Anterior cingulate cortex (tissue), 58 donors: ENCODE data around the gene LRRC2.
"Not testable (repeated sequence)": the region's sequence is repeated elsewhere in the genome, so short reads cannot be mapped to it uniquely, and the experiment has no call there.

Source experiments
- DNase-seq, 58 donors: peaks; one replicate each; lab custom pipeline; 2025; lab: John Stamatoyannopoulos, UW

Gene LRRC2

GRCh38 chr3:46558184-46559043 is 7.7 kb downstream of the LRRC2 start:
- peak in 29 of 58 donors; percentile 4 to 62 (median 31) for DNase-seq

- no peak for DNase-seq
Measured at GRCh38 chr3:46557814-46558183, 8.3 kb downstream of the LRRC2 start.

- no peak for DNase-seq
Measured at GRCh38 chr3:46553154-46553553, 12.9 kb downstream of the LRRC2 start.

GRCh38 chr3:46552538-46552937 is 13.6 kb downstream of the LRRC2 start:
- no peak for DNase-seq

GRCh38 chr3:46551615-46552014 is 14.5 kb downstream of the LRRC2 start:
- no peak for DNase-seq

GRCh38 chr3:46549989-46550388 is 16.1 kb downstream of the LRRC2 start:
- no peak for DNase-seq

GRCh38 chr3:46549408-46549904 is 16.6 kb downstream of the LRRC2 start:
- DNase-seq, result no peak

- DNase-seq, result not testable (repeated sequence)
Measured at GRCh38 chr3:46548611-46549010, 17.5 kb downstream of the LRRC2 start.

GRCh38 chr3:46546896-46547440 is 19.1 kb downstream of the LRRC2 start:
- DNase-seq, result no peak

- no peak for DNase-seq
Measured at GRCh38 chr3:46545818-46546630, 20.1 kb downstream of the LRRC2 start.

- no peak for DNase-seq
Measured at GRCh38 chr3:46544771-46545503, 21.2 kb downstream of the LRRC2 start.

- no peak for DNase-seq
Measured at GRCh38 chr3:46542801-46543201, 23.3 kb downstream of the LRRC2 start.

GRCh38 chr3:46542344-46542743 is 23.8 kb downstream of the LRRC2 start:
- DNase-seq, result no peak

GRCh38 chr3:46541835-46542234 is 24.3 kb downstream of the LRRC2 start:
- DNase-seq, result no peak

- DNase-seq, result no peak
Measured at GRCh38 chr3:46540550-46540949, 25.6 kb downstream of the LRRC2 start.

- no peak for DNase-seq
Measured at GRCh38 chr3:46539443-46540005, 26.6 kb downstream of the LRRC2 start.

GRCh38 chr3:46538803-46539442 is 27.2 kb downstream of the LRRC2 start:
- peak in 23 of 58 donors; percentile 3 to 41 (median 12) for DNase-seq

GRCh38 chr3:46538425-46538802 is 27.7 kb downstream of the LRRC2 start:
- DNase-seq, result not testable (repeated sequence)

- no peak for DNase-seq
Measured at GRCh38 chr3:46537779-46538178, 28.3 kb downstream of the LRRC2 start.

- DNase-seq, result no peak
Measured at GRCh38 chr3:46537316-46537715, 28.8 kb downstream of the LRRC2 start.
